Fibroblast of pulmonary artery (primary cell): Measurements from ENCODE around the gene DGKB.

Experiments used
- DNase-seq: peaks from one replicate; pipeline ENCODE4 v3.0.0-alpha.2; 2010; ENCODE audit warnings: low read depth
- H3K4me3 ChIP-seq: replicated peaks from 2 replicates; pipeline ENCODE4 v1.5.1; 2011; ENCODE audit warnings: low read depth, mild to moderate bottlenecking, control low read depth, low read length, moderate library complexity
- TF ChIP-seq, protein P1 (sequence below): IDR thresholded peaks from 2 replicates; pipeline ENCODE4 v1.5.1; 2011; ENCODE audit warnings: mild to moderate bottlenecking, control low read depth, low read length, inconsistent platforms; ENCODE audit errors: missing control alignments

The DGKB gene

DNA sequence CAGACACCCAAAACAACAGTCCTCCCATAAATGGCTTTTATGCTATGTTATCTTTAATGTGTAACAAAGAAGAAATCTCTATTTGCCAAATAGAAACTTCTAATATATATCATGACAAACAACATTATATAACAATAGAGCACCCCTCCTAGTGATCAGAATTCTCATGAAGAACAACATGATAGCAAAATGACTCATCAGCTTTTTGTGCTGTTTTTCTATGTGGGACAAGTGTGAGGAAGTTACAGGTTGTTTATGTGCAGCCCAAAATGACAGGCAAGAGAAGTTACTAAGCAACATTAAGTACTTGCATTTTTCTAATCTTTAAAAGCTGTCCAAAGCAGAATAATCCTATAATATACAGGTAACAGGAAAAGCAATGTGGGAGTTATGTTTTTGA is 7.7 kb downstream of the DGKB start:
- no peak overlapping the region for H3K4me3 ChIP-seq
- DNase-seq, result peak; percentile 22
- TF ChIP-seq, protein P1, sequence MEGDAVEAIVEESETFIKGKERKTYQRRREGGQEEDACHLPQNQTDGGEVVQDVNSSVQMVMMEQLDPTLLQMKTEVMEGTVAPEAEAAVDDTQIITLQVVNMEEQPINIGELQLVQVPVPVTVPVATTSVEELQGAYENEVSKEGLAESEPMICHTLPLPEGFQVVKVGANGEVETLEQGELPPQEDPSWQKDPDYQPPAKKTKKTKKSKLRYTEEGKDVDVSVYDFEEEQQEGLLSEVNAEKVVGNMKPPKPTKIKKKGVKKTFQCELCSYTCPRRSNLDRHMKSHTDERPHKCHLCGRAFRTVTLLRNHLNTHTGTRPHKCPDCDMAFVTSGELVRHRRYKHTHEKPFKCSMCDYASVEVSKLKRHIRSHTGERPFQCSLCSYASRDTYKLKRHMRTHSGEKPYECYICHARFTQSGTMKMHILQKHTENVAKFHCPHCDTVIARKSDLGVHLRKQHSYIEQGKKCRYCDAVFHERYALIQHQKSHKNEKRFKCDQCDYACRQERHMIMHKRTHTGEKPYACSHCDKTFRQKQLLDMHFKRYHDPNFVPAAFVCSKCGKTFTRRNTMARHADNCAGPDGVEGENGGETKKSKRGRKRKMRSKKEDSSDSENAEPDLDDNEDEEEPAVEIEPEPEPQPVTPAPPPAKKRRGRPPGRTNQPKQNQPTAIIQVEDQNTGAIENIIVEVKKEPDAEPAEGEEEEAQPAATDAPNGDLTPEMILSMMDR, result no peak

DNA sequence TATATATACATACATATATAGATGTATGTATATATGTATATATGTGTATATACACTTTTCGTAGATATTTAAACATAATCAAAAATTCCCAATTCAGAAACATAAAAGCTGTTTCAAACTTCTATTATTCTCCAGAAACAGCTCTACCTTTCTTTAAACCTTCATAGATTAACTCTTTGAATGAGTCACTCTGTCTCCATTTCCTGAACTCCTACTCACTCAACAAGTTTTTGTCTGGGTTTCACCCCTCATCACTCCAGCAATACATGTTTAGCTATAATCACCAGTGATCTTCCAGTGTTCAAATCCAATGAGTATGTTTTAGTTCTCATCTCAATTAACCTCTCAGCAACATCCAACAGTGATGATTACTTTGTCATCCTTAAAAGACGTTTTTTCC is 9.6 kb downstream of the DGKB start:
- no peak overlapping the region for H3K4me3 ChIP-seq
- TF ChIP-seq, protein P1, result no peak
- DNase-seq, result peak; percentile 26

DNA sequence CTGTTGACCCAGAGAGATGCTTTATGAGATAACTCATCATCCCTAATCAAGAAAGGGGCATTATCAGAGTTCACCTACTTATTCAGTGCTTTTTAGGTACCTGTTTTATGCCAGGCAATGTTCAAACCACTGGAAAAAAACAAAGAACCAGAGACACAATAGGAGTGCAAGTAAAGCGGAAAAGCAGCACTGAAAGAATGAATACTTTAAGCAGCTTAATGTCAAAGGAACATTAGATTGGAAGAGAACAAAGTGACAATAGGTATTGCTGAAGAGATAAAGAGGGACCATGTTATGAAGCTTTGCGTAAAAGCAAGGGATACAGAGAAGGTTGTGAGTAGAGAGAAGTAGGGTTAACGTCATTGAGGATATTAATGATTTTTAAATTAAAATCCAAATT is 11.3 kb downstream of the DGKB start:
- H3K4me3 ChIP-seq, result no peak overlapping the region
- DNase-seq, result no peak
- TF ChIP-seq, protein P1, result no peak

DNA sequence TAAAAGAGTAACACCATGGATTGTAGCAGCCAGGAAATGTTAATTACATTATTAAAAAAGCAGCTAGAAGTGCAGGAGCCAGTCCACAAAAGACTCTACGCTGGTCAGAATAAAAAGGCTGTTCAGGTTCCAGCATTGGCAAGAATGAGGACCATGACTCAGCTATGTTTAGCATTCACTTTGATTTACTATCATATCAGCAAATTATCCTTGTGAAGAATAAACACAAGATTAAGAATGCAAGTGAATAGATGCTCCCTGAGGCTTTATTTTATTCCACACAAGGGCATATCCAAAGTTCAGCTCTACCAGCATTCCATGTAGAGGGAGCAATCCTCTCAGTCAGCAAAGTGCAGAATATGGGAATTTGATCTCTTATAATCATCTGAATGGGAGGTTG is 13.6 kb downstream of the DGKB start:
- TF ChIP-seq, protein P1, result no peak
- no peak for DNase-seq
- H3K4me3 ChIP-seq, result no peak overlapping the region

DNA sequence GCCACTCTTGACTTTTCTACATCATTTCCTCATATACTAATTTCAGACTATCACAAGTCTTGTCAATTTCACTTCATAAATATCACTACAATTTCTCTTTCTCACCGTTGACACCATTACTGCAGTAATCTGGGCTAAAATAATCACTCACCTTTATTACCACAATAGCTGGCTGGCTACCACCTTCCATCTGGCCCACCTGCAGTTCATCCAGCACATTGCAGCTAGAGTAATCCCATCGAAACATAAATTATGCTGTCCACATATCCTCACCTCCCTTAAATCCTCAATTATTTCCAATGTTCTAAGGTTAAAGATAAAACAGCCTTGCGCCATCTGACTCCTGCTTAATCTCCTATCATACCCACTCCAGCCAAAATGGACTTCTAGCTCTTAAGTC is 16.0 kb downstream of the DGKB start:
- TF ChIP-seq, protein P1, result no peak
- DNase-seq, result no peak
- H3K4me3 ChIP-seq, result no peak overlapping the region

DNA sequence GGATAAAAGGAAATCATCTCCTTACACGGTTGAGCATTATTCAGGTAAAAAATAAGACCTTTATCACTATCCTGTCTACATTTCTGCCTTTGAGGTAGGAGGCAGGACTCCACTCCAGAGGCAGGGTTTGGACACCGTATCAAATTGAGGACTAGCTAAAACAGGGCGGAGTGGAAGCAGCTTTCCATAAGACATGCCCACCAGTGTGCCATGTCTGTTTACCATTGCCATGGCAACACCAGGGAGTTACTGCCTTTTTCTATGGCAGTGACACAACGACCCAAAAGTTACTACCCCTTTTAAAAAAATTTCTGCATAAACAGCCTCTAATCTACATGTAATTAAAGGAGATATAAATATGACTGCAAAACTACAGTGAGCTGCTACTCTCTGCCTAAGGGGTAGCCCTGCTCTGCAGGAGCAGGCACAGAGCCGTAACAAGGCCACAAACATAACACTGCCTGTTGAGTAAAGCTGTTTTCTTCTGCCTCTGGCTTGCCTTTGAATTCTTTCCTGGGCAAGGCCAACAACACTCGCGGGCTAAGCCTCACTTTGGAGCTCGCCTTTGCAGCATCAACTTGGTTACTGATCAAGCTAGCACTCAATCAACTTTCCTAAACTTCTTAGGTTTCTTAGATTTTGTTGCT is 26.5 kb downstream of the DGKB start:
- TF ChIP-seq, protein P1, result no peak
- no peak for DNase-seq
- no peak overlapping the region for H3K4me3 ChIP-seq

DNA sequence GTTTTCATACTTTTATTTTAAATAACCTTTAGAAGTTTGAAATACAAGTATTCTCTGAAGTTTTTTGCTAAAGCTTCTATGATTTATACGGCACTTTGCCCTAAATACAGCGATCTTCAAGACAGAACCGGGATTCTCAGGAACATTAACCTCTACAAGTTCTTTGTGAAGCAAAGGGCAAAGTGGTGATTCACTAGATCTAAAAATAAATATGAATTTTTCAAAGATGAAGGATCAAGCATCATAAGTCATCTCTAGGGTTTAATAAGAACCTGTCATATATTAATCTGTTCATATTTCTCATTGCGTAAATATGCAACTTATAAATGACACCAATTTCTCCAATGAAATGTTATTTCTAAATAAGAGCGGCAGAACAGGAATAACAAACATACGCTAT is 30.7 kb downstream of the DGKB start:
- no peak for DNase-seq
- TF ChIP-seq, protein P1, result no peak
- H3K4me3 ChIP-seq, result no peak overlapping the region
